Measurements from ENCODE around the gene STAT5A.

- TF ChIP-seq, protein P1, sequence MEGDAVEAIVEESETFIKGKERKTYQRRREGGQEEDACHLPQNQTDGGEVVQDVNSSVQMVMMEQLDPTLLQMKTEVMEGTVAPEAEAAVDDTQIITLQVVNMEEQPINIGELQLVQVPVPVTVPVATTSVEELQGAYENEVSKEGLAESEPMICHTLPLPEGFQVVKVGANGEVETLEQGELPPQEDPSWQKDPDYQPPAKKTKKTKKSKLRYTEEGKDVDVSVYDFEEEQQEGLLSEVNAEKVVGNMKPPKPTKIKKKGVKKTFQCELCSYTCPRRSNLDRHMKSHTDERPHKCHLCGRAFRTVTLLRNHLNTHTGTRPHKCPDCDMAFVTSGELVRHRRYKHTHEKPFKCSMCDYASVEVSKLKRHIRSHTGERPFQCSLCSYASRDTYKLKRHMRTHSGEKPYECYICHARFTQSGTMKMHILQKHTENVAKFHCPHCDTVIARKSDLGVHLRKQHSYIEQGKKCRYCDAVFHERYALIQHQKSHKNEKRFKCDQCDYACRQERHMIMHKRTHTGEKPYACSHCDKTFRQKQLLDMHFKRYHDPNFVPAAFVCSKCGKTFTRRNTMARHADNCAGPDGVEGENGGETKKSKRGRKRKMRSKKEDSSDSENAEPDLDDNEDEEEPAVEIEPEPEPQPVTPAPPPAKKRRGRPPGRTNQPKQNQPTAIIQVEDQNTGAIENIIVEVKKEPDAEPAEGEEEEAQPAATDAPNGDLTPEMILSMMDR (IDR thresholded peaks at IDR 0.05) = no peak
- TF ChIP-seq PRDM15 (CRISPR knock-in tag; IDR thresholded peaks at IDR 0.05) (no peak), SP1 (CRISPR knock-in tag; conservative IDR thresholded peaks at IDR 0.05) (no peak), TP53 (CRISPR knock-in tag; IDR thresholded peaks at IDR 0.05) (no peak), SMAD4 (CRISPR knock-in tag; IDR thresholded peaks at IDR 0.05) (no peak), USF2 (CRISPR knock-in tag; IDR thresholded peaks at IDR 0.05) (no peak), FOXK1 (CRISPR knock-in tag; IDR thresholded peaks at IDR 0.05) (no peak), ZNF423 (CRISPR knock-in tag; IDR thresholded peaks at IDR 0.05) (no peak), KAT7 (CRISPR knock-in tag; IDR thresholded peaks at IDR 0.05; ENCODE audit: borderline replicate concordance) (no peak), CREB1 (CRISPR knock-in tag; IDR thresholded peaks at IDR 0.05) (no peak), MYBL2 (CRISPR knock-in tag; IDR thresholded peaks at IDR 0.05) (no peak)
- TF ChIP-seq, protein P2, sequence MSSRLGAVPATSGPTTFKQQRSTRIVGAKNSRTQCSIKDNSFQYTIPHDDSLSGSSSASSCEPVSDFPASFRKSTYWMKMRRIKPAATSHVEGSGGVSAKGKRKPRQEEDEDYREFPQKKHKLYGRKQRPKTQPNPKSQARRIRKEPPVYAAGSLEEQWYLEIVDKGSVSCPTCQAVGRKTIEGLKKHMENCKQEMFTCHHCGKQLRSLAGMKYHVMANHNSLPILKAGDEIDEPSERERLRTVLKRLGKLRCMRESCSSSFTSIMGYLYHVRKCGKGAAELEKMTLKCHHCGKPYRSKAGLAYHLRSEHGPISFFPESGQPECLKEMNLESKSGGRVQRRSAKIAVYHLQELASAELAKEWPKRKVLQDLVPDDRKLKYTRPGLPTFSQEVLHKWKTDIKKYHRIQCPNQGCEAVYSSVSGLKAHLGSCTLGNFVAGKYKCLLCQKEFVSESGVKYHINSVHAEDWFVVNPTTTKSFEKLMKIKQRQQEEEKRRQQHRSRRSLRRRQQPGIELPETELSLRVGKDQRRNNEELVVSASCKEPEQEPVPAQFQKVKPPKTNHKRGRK (CRISPR knock-in tag; IDR thresholded peaks at IDR 0.05; ENCODE audit: borderline replicate concordance) = no peak
- TF ChIP-seq, protein P3, sequence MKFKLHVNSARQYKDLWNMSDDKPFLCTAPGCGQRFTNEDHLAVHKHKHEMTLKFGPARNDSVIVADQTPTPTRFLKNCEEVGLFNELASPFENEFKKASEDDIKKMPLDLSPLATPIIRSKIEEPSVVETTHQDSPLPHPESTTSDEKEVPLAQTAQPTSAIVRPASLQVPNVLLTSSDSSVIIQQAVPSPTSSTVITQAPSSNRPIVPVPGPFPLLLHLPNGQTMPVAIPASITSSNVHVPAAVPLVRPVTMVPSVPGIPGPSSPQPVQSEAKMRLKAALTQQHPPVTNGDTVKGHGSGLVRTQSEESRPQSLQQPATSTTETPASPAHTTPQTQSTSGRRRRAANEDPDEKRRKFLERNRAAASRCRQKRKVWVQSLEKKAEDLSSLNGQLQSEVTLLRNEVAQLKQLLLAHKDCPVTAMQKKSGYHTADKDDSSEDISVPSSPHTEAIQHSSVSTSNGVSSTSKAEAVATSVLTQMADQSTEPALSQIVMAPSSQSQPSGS (CRISPR knock-in tag; IDR thresholded peaks at IDR 0.05; ENCODE audit: borderline replicate concordance, low read depth) = no peak
- TF ChIP-seq, protein P4, sequence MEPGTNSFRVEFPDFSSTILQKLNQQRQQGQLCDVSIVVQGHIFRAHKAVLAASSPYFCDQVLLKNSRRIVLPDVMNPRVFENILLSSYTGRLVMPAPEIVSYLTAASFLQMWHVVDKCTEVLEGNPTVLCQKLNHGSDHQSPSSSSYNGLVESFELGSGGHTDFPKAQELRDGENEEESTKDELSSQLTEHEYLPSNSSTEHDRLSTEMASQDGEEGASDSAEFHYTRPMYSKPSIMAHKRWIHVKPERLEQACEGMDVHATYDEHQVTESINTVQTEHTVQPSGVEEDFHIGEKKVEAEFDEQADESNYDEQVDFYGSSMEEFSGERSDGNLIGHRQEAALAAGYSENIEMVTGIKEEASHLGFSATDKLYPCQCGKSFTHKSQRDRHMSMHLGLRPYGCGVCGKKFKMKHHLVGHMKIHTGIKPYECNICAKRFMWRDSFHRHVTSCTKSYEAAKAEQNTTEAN (CRISPR knock-in tag; IDR thresholded peaks at IDR 0.05) = no peak
Measured at GRCh38 chr17:42325026-42325425, 36.7 kb downstream of the STAT5A start.

Data from WTC11 (cell line).